CD14-positive monocyte (primary cell): ENCODE data around the gene CPS1. TPM values are rescaled to one million over a fixed set of nuclear protein-coding genes. Genes with fewer than 3 reads are reported as not detected.

Experiments
- DNase-seq, 3 donors: peaks; one replicate each; pipeline ENCODE4 v3.0.0-alpha.2; 2011 to 2022
- H2AFZ ChIP-seq: 2 replicates; pipeline ENCODE4 v1.6.0; 2012; ENCODE audit warnings: mild to moderate bottlenecking, low read depth, low read length, inconsistent platforms; ENCODE audit not compliant: insufficient read depth, poor library complexity, severe bottlenecking
- H3K27ac ChIP-seq, 2 donors: 1 replicate in 1 of 2; 2 replicates in 1 of 2; pipeline ENCODE4 v1.5.1; 2012 to 2013; ENCODE audit warnings: low read length in 2 of 2, control low read depth in 1 of 2, inconsistent platforms in 1 of 2, low read depth in 1 of 2, mild to moderate bottlenecking in 1 of 2
- H3K27me3 ChIP-seq, 2 donors: one replicate each; pipeline versions ENCODE4 v1.6.0 to v1.6.1; 2011 to 2013; ENCODE audit warnings: low read length in 2 of 2; ENCODE audit not compliant: control insufficient read depth in 2 of 2, insufficient read depth in 2 of 2
- H3K36me3 ChIP-seq, 2 donors: replicated peaks in 1 of 2; 1 replicate in 1 of 2; 2 replicates in 1 of 2; pipeline versions ENCODE4 v1.5.1 to v1.6.1; 2012 to 2013; ENCODE audit warnings: low read length in 2 of 2, control low read depth in 1 of 2, inconsistent platforms in 1 of 2, mild to moderate bottlenecking in 1 of 2; ENCODE audit not compliant: insufficient read depth in 2 of 2, control insufficient read depth in 1 of 2
- H3K4me1 ChIP-seq, 2 donors: 1 replicate in 1 of 2; 2 replicates in 1 of 2; pipeline versions ENCODE4 v1.5.1 to v1.6.1; 2012 to 2013; ENCODE audit warnings: low read length in 2 of 2, control low read depth in 1 of 2, inconsistent platforms in 1 of 2, mild to moderate bottlenecking in 1 of 2, moderate library complexity in 1 of 2; ENCODE audit not compliant: insufficient read depth in 2 of 2, control insufficient read depth in 1 of 2
- H3K4me2 ChIP-seq: replicated peaks from 2 replicates; pipeline ENCODE3; 2012; ENCODE audit warnings: low read length, moderate library complexity, mild to moderate bottlenecking; ENCODE audit not compliant: poor library complexity, severe bottlenecking; ENCODE audit errors: extremely low read depth
- H3K4me3 ChIP-seq, 3 experiments: fragments of 200-600 bp in 1 of 3; sonication (generic) in 1 of 3; replicated peaks in 1 of 3; 1 replicate in 2 of 3; 2 replicates in 1 of 3; pipeline ENCODE4 v1.5.1; 2011 to 2013; ENCODE audit warnings: low read length in 3 of 3, mild to moderate bottlenecking in 3 of 3, control low read depth in 2 of 3, low read depth in 2 of 3, inconsistent platforms in 1 of 3, moderate library complexity in 1 of 3
- H3K79me2 ChIP-seq: 2 replicates; pipeline ENCODE4 v1.6.0; 2012; ENCODE audit warnings: mild to moderate bottlenecking, control low read depth, inconsistent platforms, low read length, moderate library complexity; ENCODE audit not compliant: insufficient read depth
- H3K9ac ChIP-seq: 2 replicates; pipeline ENCODE4 v1.6.0; 2017; ENCODE audit warnings: low read length, mild to moderate bottlenecking; ENCODE audit not compliant: insufficient read depth, poor library complexity, severe bottlenecking
- H3K9me3 ChIP-seq, 2 donors: replicated peaks in 1 of 2; 1 replicate in 1 of 2; 2 replicates in 1 of 2; pipeline versions ENCODE4 v1.5.1 to v1.6.1; 2012 to 2013; ENCODE audit warnings: low read length in 2 of 2, control low read depth in 1 of 2; ENCODE audit not compliant: control insufficient read depth in 1 of 2, insufficient read depth in 1 of 2
- H4K20me1 ChIP-seq: 2 replicates; pipeline ENCODE4 v1.6.0; 2012; ENCODE audit warnings: mild to moderate bottlenecking, low read length, control low read depth, moderate library complexity; ENCODE audit not compliant: insufficient read depth
- H3K27ac Mint-ChIP-seq, 7 donors: one replicate each; pipeline ENCODE4 v1.8.0; 2020; ENCODE audit warnings: mild to moderate bottlenecking in 7 of 7, mixed read lengths in 7 of 7, moderate library complexity in 6 of 7, inconsistent platforms in 2 of 7
- H3K27me3 Mint-ChIP-seq, 3 donors: one replicate each; pipeline ENCODE4 v1.8.0; 2021 to 2022; ENCODE audit warnings: low read depth in 3 of 3, mild to moderate bottlenecking in 3 of 3, mixed read lengths in 3 of 3, moderate library complexity in 3 of 3, inconsistent platforms in 1 of 3
- H3K36me3 Mint-ChIP-seq, 2 donors: one replicate each; pipeline ENCODE4 v1.8.0; 2020; ENCODE audit warnings: mixed read lengths in 2 of 2, inconsistent platforms in 1 of 2, mild to moderate bottlenecking in 1 of 2
- H3K4me1 Mint-ChIP-seq: one replicate; pipeline ENCODE4 v1.8.0; 2020; ENCODE audit warnings: mild to moderate bottlenecking, mixed read lengths
- H3K4me3 Mint-ChIP-seq, 2 donors: one replicate each; pipeline ENCODE4 v1.8.0; 2020; ENCODE audit warnings: mild to moderate bottlenecking in 2 of 2, mixed read lengths in 2 of 2, moderate library complexity in 1 of 2
- H3K9me3 Mint-ChIP-seq, 7 donors: one replicate each; pipeline ENCODE4 v1.8.0; 2020 to 2022; ENCODE audit warnings: mixed read lengths in 7 of 7, mild to moderate bottlenecking in 6 of 7, moderate library complexity in 6 of 7, inconsistent platforms in 2 of 7
- WGBS: methylation state at CpG from one replicate; pipeline ENCODE4 v1.1.5; 2013; ENCODE audit warnings: missing lambda C conversion rate; ENCODE audit not compliant: insufficient coverage; 5-methylcytosine and 5-hydroxymethylcytosine counted together
- intact Hi-C, 2 donors: fragments of 100-400 bp; cut with micrococcal nuclease; formaldehyde crosslinking; loops; one replicate each; pipeline versions ENCODE4 v1.15.0 to v1.15.1; 2023
- polyA plus RNA-seq, 3 donors: library from polyadenylated mRNA; depleted of rRNA in 1 of 3; unstranded in 2 of 3; stranded (reverse) in 1 of 3; fragments of 300-500 nt in 2 of 3; fragments of >200 nt in 1 of 3; fragmentation: Illumina TruSeq in 2 of 3; gene quantifications; 1 replicate in 2 of 3; 2 replicates in 1 of 3; pipeline ENCODE4 v1.2.3, GENCODE V29; 2012 to 2021
- TF ChIP-seq, protein P1 (sequence below): fragments of 200-600 bp; IDR thresholded peaks from one replicate; pipeline ENCODE4 v1.8.0; 2022; ENCODE audit warnings: antibody characterized with exemption, mild to moderate bottlenecking

Gene CPS1
- polyA plus RNA-seq, 3 donors: not detected

DNA sequence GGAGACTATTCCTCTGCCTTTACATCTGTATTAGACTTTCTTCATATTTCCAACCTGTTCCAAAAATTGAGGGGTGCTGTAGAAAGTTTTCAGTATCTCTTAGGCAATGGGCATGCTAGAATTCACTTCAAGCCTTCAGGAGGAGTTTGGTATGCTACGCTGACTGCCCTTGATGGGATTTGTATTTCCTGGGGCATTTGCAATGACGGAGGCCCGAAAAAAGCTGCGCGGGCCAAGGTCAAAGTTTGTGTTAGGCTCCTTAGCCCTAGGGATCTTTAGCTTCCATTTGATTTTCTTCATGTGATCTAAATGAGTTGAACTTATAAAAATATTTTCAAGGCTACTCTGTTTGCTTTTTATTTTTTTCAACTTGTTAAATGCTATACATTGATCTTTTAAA is 5.1 kb downstream of the CPS1 start:
- Histone ChIP-seq H4K20me1 (no peaks in the 10 kb centered on the region), H3K9ac (no peak overlapping the region), H3K4me1 (no peaks in the 10 kb centered on the region), H3K27ac (no peak overlapping the region), H3K4me2 (no peak overlapping the region), H3K27me3 (no peaks in the 10 kb centered on the region), H3K36me3 (no peaks in the 10 kb centered on the region), H3K4me3 (no peak overlapping the region), H2AFZ (no peak overlapping the region), H3K79me2 (no peaks in the 10 kb centered on the region), H3K9me3 (no peaks in the 10 kb centered on the region)
- DNase-seq: no peak
- Mint-ChIP-seq H3K4me3 (no peak overlapping the region), H3K27me3 (peaks cover 0 to 2% (median 0%) of the 10 kb centered on the region in 3 donors), H3K4me1 (no peaks in the 10 kb centered on the region), H3K36me3 (no peaks in the 10 kb centered on the region), H3K9me3 (no peaks in the 10 kb centered on the region), H3K27ac (no peak overlapping the region)
- WGBS: 90% methylated on average over 5 of the region's 5 CpGs
- intact Hi-C loops: no loop called here
- TF ChIP-seq, protein P1, sequence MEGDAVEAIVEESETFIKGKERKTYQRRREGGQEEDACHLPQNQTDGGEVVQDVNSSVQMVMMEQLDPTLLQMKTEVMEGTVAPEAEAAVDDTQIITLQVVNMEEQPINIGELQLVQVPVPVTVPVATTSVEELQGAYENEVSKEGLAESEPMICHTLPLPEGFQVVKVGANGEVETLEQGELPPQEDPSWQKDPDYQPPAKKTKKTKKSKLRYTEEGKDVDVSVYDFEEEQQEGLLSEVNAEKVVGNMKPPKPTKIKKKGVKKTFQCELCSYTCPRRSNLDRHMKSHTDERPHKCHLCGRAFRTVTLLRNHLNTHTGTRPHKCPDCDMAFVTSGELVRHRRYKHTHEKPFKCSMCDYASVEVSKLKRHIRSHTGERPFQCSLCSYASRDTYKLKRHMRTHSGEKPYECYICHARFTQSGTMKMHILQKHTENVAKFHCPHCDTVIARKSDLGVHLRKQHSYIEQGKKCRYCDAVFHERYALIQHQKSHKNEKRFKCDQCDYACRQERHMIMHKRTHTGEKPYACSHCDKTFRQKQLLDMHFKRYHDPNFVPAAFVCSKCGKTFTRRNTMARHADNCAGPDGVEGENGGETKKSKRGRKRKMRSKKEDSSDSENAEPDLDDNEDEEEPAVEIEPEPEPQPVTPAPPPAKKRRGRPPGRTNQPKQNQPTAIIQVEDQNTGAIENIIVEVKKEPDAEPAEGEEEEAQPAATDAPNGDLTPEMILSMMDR: no peak

DNA sequence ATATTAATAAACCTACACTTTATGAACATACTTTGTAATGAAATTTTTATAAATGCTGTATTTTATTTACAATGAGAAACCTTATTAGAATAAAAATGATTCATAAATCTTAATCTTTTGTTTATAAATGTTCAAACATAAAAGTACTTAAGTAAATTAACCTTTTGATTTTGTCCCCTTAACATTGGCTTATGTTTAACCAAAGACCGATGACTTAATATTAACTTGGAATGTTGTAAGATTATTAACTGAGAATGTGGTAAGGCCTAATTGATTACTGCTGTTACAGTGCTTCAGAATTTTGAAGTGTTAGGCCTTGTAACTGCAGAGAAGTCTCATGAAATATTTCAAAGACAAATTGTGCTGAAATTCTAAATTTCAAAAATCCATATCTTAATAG is 5.7 kb downstream of the CPS1 start:
- intact Hi-C loops: no loop called here
- no peak overlapping the region for H3K27ac Mint-ChIP-seq
- H3K27me3 Mint-ChIP-seq: peaks cover 0 to 2% (median 0%) of the 10 kb centered on the region in 3 donors
- no peak overlapping the region for H3K4me3 Mint-ChIP-seq
- Histone ChIP-seq H3K9me3 (no peaks in the 10 kb centered on the region), H3K27me3 (no peaks in the 10 kb centered on the region), H3K4me2 (no peak overlapping the region), H3K27ac (no peak overlapping the region), H3K79me2 (no peaks in the 10 kb centered on the region), H3K36me3 (no peaks in the 10 kb centered on the region), H4K20me1 (no peaks in the 10 kb centered on the region), H2AFZ (no peak overlapping the region), H3K4me1 (no peaks in the 10 kb centered on the region), H3K4me3 (no peak overlapping the region), H3K9ac (no peak overlapping the region)
- no peaks in the 10 kb centered on the region for H3K4me1 Mint-ChIP-seq
- no peaks in the 10 kb centered on the region for H3K9me3 Mint-ChIP-seq
- no peak for DNase-seq
- TF ChIP-seq, protein P1: no peak
- H3K36me3 Mint-ChIP-seq: no peaks in the 10 kb centered on the region
- WGBS: no CpG with 5 or more reads among the region's 1 CpG
